ENCODE measurements around the gene CYTIP. TPM values are rescaled to one million over a fixed set of nuclear protein-coding genes. Genes with fewer than 3 reads are reported as not detected.
A peak's percentile ranks its signal among the peaks of the same experiment; 100 is the strongest.

CYTIP gene
- total RNA-seq, 4 donors from 2014 or later: 2.6 to 14.1 (median 3.4) TPM

DNA sequence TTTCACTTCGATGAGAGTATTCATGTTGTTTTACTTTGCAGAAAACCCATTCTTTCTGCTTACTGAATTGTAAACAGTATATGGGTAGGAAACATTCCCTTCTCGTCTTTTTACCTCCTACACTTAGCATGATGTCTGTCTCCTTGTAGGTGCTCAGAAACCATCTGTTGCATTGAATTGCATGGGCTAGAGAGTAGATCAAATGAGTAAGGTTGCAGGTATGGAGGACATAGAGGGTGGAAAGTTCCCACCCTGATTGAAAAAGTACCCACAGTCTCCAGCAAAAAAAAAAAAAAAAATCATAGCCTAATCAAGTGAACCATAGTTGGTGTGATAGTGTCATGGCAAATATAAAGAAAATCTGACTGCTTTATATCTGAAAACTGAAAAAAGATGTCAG is 1.7 kb downstream of the CYTIP start:
- no peak for TF ChIP-seq POLR2A (IDR thresholded peaks at IDR 0.05; ENCODE audit: low read depth)
- TF ChIP-seq, protein P1, sequence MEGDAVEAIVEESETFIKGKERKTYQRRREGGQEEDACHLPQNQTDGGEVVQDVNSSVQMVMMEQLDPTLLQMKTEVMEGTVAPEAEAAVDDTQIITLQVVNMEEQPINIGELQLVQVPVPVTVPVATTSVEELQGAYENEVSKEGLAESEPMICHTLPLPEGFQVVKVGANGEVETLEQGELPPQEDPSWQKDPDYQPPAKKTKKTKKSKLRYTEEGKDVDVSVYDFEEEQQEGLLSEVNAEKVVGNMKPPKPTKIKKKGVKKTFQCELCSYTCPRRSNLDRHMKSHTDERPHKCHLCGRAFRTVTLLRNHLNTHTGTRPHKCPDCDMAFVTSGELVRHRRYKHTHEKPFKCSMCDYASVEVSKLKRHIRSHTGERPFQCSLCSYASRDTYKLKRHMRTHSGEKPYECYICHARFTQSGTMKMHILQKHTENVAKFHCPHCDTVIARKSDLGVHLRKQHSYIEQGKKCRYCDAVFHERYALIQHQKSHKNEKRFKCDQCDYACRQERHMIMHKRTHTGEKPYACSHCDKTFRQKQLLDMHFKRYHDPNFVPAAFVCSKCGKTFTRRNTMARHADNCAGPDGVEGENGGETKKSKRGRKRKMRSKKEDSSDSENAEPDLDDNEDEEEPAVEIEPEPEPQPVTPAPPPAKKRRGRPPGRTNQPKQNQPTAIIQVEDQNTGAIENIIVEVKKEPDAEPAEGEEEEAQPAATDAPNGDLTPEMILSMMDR (IDR thresholded peaks at IDR 0.05): no peak
- no peak for TF ChIP-seq POLR2AphosphoS5 (IDR thresholded peaks at IDR 0.05)
- TF ChIP-seq EP300 (IDR thresholded peaks at IDR 0.05): no peak
- intact Hi-C loops (cut with DNase I): no loop called here
- H3K9me3 ChIP-seq: no peaks in the 10 kb centered on the region
- no peak for DNase-seq (ENCODE audit: extremely low spot score)
- 77% methylated on average over 2 of the region's 2 CpGs for WGBS
- H3K27ac ChIP-seq (replicated peaks in 1 of 4): no peak overlapping the region
- no peaks in the 10 kb centered on the region for H3K36me3 ChIP-seq
- H3K27me3 ChIP-seq: no peaks in the 10 kb centered on the region
- peak overlapping the region in 3 of 4 donors; percentile 10 to 49 (median 14) for H3K4me3 ChIP-seq
- peaks cover 0 to 3% (median 0%) of the 10 kb centered on the region in 4 donors for H3K4me1 ChIP-seq

DNA sequence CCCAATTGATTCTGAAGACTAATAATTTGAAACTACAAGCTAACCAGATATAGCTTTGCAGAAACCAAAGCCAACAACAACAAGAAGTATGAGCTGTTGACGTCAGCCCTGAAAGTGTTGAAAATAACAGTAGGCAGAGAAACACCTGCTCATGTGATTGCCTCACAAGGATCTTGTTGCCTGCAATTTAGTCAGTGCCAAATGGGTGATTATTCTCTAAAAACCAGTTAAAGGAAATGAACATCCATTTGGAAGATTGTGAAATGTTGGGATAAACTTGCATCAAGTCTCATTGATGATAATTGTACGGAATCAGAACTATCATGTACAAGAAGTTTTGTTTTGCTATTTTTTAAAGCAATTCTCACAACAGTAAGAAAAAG is 2.8 kb downstream of the CYTIP start:
- WGBS: 43% methylated on average over 2 of the region's 2 CpGs
- DNase-seq (ENCODE audit: extremely low spot score): no peak
- intact Hi-C loops (cut with DNase I): no loop called here
- TF ChIP-seq, protein P1 (IDR thresholded peaks at IDR 0.05): no peak
- TF ChIP-seq EP300 (IDR thresholded peaks at IDR 0.05): no peak
- TF ChIP-seq POLR2A (IDR thresholded peaks at IDR 0.05; ENCODE audit: low read depth): no peak
- no peak for TF ChIP-seq POLR2AphosphoS5 (IDR thresholded peaks at IDR 0.05)
- Histone ChIP-seq H3K9me3 (no peaks in the 10 kb centered on the region), H3K36me3 (no peaks in the 10 kb centered on the region), H3K4me1 (peaks cover 0 to 3% (median 0%) of the 10 kb centered on the region in 4 donors), H3K27me3 (no peaks in the 10 kb centered on the region), H3K4me3 (peak overlapping the region in 2 of 4 donors; percentile 6 to 49), H3K27ac (replicated peaks in 1 of 4) (no peak overlapping the region)

DNA sequence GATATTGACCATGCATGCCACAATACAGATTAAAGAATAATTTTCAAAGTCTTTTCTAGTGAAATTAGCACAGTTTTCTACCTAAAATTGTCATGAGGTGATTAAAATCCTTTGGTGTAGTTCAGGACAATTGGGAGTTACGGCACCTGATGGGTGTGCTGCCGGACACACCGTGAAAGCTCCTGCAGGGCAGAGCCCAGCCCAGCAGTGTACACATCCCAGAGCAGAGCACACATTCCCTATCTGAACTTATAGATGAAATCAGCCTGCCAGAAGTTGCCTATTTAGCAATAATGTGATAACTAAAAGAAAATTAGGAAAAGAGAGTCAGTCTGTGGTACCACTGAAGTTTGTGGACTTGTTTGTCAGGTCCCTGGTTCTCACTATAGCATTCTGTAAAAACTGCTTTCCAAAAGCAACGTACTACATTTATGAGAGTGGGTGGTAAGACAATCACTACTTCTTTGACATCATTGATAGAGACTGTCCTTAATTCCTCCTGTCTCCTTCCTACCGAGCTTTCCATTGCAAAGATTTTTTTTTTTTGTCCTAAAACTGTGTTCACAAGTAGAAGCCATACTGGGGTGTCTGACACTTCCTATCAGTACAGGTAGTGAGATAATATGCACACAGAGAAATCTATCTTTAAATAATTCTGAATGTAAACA is 3.4 kb downstream of the CYTIP start:
- no peaks in the 10 kb centered on the region for H3K9me3 ChIP-seq
- intact Hi-C loops (cut with DNase I): no loop called here
- H3K27ac ChIP-seq (replicated peaks in 1 of 4): no peak overlapping the region
- no peaks in the 10 kb centered on the region for H3K27me3 ChIP-seq
- WGBS: 79% methylated on average over 5 of the region's 5 CpGs
- TF ChIP-seq EP300 (IDR thresholded peaks at IDR 0.05) (no peak), POLR2AphosphoS5 (IDR thresholded peaks at IDR 0.05) (no peak), POLR2A (IDR thresholded peaks at IDR 0.05; ENCODE audit: low read depth) (no peak)
- TF ChIP-seq, protein P1 (IDR thresholded peaks at IDR 0.05): no peak
- peak overlapping the region in 3 of 4 donors; percentile 6 to 24 (median 10) for H3K4me3 ChIP-seq
- DNase-seq (ENCODE audit: extremely low spot score): no peak
- H3K4me1 ChIP-seq: peaks cover 0 to 3% (median 0%) of the 10 kb centered on the region in 4 donors
- H3K36me3 ChIP-seq: no peaks in the 10 kb centered on the region

DNA sequence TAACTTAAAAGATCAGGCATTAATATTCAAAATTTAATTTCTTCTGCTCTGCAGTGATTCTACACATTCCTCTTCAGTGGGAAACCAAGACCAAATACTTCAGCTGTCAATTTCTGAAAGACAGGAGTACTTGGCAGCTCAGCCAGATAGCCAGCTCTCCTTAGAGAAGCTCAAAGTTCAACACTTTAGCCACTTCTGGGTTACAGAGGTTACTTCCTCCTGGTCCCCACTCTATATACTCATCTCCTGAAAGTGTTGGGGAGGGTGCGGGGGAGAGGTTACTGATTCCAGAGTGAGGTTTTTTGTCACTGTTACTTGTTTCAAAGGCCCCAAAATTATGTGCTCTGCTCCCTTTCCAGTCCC is 4.1 kb downstream of the CYTIP start:
- intact Hi-C loops (cut with DNase I): no loop called here
- Histone ChIP-seq H3K27me3 (no peaks in the 10 kb centered on the region), H3K9me3 (no peaks in the 10 kb centered on the region), H3K4me3 (peak overlapping the region in 1 of 4 donors; percentile 11), H3K4me1 (peaks cover 2 to 7% (median 5%) of the 10 kb centered on the region in 4 donors), H3K36me3 (no peaks in the 10 kb centered on the region), H3K27ac (replicated peaks in 1 of 4) (no peak overlapping the region)
- no peak for DNase-seq (ENCODE audit: extremely low spot score)
- TF ChIP-seq POLR2A (IDR thresholded peaks at IDR 0.05; ENCODE audit: low read depth) (no peak), POLR2AphosphoS5 (IDR thresholded peaks at IDR 0.05) (no peak), EP300 (IDR thresholded peaks at IDR 0.05) (no peak)
- TF ChIP-seq, protein P1 (IDR thresholded peaks at IDR 0.05): no peak
- WGBS: 89% methylated on average over 1 of the region's 1 CpG
